Neural cell (in vitro differentiated cells): ENCODE data around the gene OR13A1.

ENCODE experiments used
- EP300 ChIP-seq: fragments of 450-650 bp; conservative IDR thresholded peaks from 2 replicates; pipeline ENCODE4 v1.6.1; 2014; ENCODE audit warnings: antibody characterized with exemption, mild to moderate bottlenecking, moderate library complexity; ENCODE audit not compliant: poor library complexity, severe bottlenecking
- EZH2 ChIP-seq: fragments of 200-600, 300-800 bp; shearing (Covaris generic), sonication (generic); IDR thresholded peaks from 2 replicates; pipeline ENCODE4 v1.6.1; 2014; ENCODE audit warnings: antibody characterized with exemption, low read length, borderline replicate concordance, mild to moderate bottlenecking; ENCODE audit not compliant: insufficient read depth, poor library complexity, severe bottlenecking
- MXI1 ChIP-seq: fragments of 450-650 bp; conservative IDR thresholded peaks from 2 replicates; pipeline ENCODE4 v1.6.1; 2014; ENCODE audit warnings: antibody characterized with exemption, mild to moderate bottlenecking; ENCODE audit not compliant: poor library complexity, severe bottlenecking
- POLR2AphosphoS5 ChIP-seq: IDR thresholded peaks from 2 replicates; pipeline ENCODE4 v1.6.1; 2012
- RAD21 ChIP-seq: fragments of 450-650 bp; conservative IDR thresholded peaks from 2 replicates; pipeline ENCODE4 v1.6.1; 2014; ENCODE audit warnings: antibody characterized with exemption, mild to moderate bottlenecking, moderate library complexity
- TAF1 ChIP-seq: IDR thresholded peaks from 2 replicates; pipeline ENCODE4 v1.6.1; 2012; ENCODE audit warnings: low read depth
- TF ChIP-seq, protein P1 (sequence below): fragments of 450-650 bp; IDR thresholded peaks from 2 replicates; pipeline ENCODE4 v1.5.1; 2014; ENCODE audit warnings: antibody characterized with exemption, mild to moderate bottlenecking, moderate library complexity; ENCODE audit not compliant: poor library complexity, severe bottlenecking
- TF ChIP-seq, protein P2 (sequence below): IDR thresholded peaks from 2 replicates; pipeline ENCODE4 v1.6.1; 2012; ENCODE audit warnings: borderline replicate concordance

DNA sequence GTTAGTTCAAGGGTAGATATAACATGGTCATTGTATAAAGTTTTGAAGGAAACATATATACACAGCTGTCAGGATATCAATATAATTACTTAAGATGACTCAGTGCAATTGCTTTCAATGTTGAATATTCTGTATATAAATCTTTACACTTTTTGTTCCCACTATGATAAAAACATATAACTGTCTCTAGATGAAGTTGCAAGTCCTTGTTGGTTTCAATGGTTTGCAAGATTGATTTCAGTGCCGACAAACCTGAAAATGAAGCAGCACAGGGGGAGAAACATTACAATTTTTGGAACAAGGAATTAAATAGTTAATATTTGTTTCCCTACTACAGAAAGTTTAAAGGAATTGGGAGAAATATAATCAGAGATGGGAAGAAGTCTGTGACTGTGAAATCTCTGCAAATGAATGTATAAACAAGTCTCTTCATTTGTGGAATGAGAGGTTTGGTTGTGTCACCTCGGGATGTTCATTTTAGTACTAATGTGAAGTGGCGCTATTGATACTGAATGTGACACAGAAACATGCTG, 54.1 kb downstream of the OR13A1 start:
- TF ChIP-seq POLR2AphosphoS5: no peak
- TF ChIP-seq, protein P1, sequence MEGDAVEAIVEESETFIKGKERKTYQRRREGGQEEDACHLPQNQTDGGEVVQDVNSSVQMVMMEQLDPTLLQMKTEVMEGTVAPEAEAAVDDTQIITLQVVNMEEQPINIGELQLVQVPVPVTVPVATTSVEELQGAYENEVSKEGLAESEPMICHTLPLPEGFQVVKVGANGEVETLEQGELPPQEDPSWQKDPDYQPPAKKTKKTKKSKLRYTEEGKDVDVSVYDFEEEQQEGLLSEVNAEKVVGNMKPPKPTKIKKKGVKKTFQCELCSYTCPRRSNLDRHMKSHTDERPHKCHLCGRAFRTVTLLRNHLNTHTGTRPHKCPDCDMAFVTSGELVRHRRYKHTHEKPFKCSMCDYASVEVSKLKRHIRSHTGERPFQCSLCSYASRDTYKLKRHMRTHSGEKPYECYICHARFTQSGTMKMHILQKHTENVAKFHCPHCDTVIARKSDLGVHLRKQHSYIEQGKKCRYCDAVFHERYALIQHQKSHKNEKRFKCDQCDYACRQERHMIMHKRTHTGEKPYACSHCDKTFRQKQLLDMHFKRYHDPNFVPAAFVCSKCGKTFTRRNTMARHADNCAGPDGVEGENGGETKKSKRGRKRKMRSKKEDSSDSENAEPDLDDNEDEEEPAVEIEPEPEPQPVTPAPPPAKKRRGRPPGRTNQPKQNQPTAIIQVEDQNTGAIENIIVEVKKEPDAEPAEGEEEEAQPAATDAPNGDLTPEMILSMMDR: no peak
- TF ChIP-seq RAD21: no peak
- no peak for TF ChIP-seq TAF1
- TF ChIP-seq, protein P2, sequence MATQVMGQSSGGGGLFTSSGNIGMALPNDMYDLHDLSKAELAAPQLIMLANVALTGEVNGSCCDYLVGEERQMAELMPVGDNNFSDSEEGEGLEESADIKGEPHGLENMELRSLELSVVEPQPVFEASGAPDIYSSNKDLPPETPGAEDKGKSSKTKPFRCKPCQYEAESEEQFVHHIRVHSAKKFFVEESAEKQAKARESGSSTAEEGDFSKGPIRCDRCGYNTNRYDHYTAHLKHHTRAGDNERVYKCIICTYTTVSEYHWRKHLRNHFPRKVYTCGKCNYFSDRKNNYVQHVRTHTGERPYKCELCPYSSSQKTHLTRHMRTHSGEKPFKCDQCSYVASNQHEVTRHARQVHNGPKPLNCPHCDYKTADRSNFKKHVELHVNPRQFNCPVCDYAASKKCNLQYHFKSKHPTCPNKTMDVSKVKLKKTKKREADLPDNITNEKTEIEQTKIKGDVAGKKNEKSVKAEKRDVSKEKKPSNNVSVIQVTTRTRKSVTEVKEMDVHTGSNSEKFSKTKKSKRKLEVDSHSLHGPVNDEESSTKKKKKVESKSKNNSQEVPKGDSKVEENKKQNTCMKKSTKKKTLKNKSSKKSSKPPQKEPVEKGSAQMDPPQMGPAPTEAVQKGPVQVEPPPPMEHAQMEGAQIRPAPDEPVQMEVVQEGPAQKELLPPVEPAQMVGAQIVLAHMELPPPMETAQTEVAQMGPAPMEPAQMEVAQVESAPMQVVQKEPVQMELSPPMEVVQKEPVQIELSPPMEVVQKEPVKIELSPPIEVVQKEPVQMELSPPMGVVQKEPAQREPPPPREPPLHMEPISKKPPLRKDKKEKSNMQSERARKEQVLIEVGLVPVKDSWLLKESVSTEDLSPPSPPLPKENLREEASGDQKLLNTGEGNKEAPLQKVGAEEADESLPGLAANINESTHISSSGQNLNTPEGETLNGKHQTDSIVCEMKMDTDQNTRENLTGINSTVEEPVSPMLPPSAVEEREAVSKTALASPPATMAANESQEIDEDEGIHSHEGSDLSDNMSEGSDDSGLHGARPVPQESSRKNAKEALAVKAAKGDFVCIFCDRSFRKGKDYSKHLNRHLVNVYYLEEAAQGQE: no peak
- no peak for TF ChIP-seq EP300
- TF ChIP-seq MXI1: no peak
- TF ChIP-seq EZH2: no peak
